H1 (cell line): ENCODE data around the gene CYP3A7. TPM values are rescaled to one million over a fixed set of nuclear protein-coding genes. Genes with fewer than 3 reads are reported as not detected.

Experiments
- BCL11A ChIP-seq, 2 experiments: IDR thresholded peaks; one replicate each; pipeline ENCODE4 v1.6.1; 2011; ENCODE audit warnings: low read depth in 2 of 2, low read length in 2 of 2, mild to moderate bottlenecking in 2 of 2
- KDM4A ChIP-seq: IDR thresholded peaks from one replicate; pipeline ENCODE4 v1.7.1; 2012; ENCODE audit warnings: low read depth, mild to moderate bottlenecking, moderate library complexity, low read length, inconsistent platforms; ENCODE audit not compliant: severe bottlenecking
- RBBP5 ChIP-seq: IDR thresholded peaks from 2 replicates; pipeline ENCODE4 v1.7.1; 2012; ENCODE audit warnings: low read depth, mild to moderate bottlenecking, inconsistent platforms, low read length, moderate library complexity, borderline replicate concordance
- SP1 ChIP-seq: IDR thresholded peaks from 2 replicates; pipeline ENCODE4 v1.6.1; 2011; ENCODE audit warnings: low read depth, low read length
- polyA plus RNA-seq, 7 experiments: library from polyadenylated mRNA; depleted of rRNA in 3 of 7; stranded (reverse) in 5 of 7; unstranded in 2 of 7; fragments of >200 nt in 5 of 7; fragments of 200-250 nt in 2 of 7; gene quantifications; 1 replicate in 5 of 7; 2 replicates in 1 of 7; 4 replicates in 1 of 7; pipeline versions ENCODE4 v1.2.1 to v1.2.3, GENCODE V29; 2011 to 2013; ENCODE audit warnings: missing spikeins in 2 of 7, mixed read lengths in 2 of 7
- total RNA-seq: library from RNA; stranded (reverse); fragmentation: NEBNext Ultra II Directional; extraction: Animal tissue kit (Norgen Biotek cat#: 25700); gene quantifications from 2 replicates; pipeline ENCODE4 v1.2.1, GENCODE V29; 2021
- TF ChIP-seq, protein P1 (sequence below), 3 experiments: IDR thresholded peaks; 1 replicate in 2 of 3; 2 replicates in 1 of 3; pipeline versions ENCODE4 v1.5.1 to v1.6.1; 2011; ENCODE audit warnings: low read length in 3 of 3, mild to moderate bottlenecking in 3 of 3, inconsistent platforms in 2 of 3, low read depth in 1 of 3, moderate library complexity in 1 of 3; ENCODE audit not compliant: insufficient read depth in 1 of 3; ENCODE audit errors: control extremely low read depth in 1 of 3

Gene CYP3A7
- total and polyA plus RNA-seq, 2 of the 8 experiments (the other 6 are each of a cell fraction or from before 2014, with no cell fraction given): not detected

DNA sequence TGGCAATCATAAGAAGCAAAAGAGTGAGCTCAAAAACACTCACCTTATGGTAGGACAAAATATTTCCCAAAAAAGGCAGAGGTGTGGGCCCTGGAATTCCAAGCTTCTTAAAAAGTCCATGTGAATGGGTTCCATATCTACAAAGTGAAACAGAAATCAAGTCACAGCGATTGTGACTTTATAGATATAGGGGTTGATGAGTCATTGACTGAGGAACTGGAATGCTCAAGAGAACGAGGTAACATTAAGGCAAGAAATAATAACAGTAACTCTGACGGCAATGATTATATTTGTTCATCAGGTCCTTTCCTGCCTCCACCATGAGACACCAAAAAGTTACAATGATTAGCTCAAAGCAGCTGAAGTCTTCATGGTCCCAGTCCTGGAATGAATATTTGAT, 45.0 kb upstream of the CYP3A7 start (continued):
- TF ChIP-seq KDM4A (no peak), SP1 (no peak), BCL11A (IDR thresholded peaks at IDR 0.05; ENCODE audit: low read depth in 2 of 2, low read length in 2 of 2) (no peak), RBBP5 (no peak)
- TF ChIP-seq, protein P1, sequence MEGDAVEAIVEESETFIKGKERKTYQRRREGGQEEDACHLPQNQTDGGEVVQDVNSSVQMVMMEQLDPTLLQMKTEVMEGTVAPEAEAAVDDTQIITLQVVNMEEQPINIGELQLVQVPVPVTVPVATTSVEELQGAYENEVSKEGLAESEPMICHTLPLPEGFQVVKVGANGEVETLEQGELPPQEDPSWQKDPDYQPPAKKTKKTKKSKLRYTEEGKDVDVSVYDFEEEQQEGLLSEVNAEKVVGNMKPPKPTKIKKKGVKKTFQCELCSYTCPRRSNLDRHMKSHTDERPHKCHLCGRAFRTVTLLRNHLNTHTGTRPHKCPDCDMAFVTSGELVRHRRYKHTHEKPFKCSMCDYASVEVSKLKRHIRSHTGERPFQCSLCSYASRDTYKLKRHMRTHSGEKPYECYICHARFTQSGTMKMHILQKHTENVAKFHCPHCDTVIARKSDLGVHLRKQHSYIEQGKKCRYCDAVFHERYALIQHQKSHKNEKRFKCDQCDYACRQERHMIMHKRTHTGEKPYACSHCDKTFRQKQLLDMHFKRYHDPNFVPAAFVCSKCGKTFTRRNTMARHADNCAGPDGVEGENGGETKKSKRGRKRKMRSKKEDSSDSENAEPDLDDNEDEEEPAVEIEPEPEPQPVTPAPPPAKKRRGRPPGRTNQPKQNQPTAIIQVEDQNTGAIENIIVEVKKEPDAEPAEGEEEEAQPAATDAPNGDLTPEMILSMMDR (IDR thresholded peaks at IDR 0.05; ENCODE audit: control extremely low read depth in 1 of 3, insufficient read depth in 1 of 3, low read depth in 1 of 3, low read length in 3 of 3): no peak
- TF ChIP-seq, all 59 proteins: peak for 0
